ENCODE results near the gene YBX2. TPM values are rescaled to one million over a fixed set of nuclear protein-coding genes. Genes with fewer than 3 reads are reported as not detected.

The YBX2 gene
- total RNA-seq, 1 donor from 2014 or later = 2.2 TPM

DNA sequence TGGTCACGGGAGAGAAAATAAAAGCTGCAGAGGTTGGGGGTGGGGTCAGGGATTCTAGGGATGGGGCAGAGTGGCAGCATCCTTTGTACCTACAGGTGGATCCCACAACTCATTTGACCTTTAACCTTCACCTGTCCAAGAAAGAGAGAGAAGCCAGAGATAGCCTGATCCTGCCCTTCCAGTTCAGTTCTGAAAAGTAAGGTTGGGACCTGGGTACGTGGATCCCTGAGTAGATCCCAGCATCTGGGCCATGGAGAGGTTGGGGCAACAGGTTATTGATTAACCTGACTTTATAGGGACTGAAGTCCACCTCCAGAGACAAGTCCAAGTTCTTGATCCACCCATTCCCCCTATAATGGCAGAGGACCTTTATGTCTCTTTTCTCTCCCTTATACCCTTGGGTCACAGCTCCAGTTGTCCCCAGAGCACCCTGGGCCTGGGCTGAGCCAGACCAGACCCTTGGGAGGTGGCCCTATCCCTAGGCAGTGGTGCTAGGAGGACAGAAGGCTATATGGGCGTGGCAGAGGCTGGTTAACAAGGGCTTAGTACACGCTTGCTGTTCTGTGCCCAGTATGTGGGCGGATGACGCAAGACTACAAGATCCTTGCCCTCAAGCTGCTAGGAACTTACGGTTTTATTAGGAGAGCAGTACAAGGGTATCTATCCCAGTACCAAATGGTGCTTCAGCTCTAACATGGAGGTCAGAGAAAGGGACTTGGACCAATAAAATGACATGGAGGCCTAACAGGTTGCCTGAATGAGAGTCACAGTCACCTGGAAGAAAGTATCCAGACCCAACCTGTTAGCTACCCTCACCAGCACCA lies 35.5 kb downstream of the YBX2 start:
- Mint-ChIP-seq H3K4me3 (no peak overlapping the region), H3K9me3 (no peaks in the 10 kb centered on the region), H3K27me3 (ENCODE audit: low read depth) (peaks cover 28% of the 10 kb centered on the region), H3K27ac (no peak overlapping the region), H3K4me1 (peaks cover 20% of the 10 kb centered on the region), H3K36me3 (peaks cover 14% of the 10 kb centered on the region)
- DNase-seq (ENCODE audit: low spot score in 2 of 2, unreplicated experiment in 2 of 2) = no peak
- TF ChIP-seq, protein P1, sequence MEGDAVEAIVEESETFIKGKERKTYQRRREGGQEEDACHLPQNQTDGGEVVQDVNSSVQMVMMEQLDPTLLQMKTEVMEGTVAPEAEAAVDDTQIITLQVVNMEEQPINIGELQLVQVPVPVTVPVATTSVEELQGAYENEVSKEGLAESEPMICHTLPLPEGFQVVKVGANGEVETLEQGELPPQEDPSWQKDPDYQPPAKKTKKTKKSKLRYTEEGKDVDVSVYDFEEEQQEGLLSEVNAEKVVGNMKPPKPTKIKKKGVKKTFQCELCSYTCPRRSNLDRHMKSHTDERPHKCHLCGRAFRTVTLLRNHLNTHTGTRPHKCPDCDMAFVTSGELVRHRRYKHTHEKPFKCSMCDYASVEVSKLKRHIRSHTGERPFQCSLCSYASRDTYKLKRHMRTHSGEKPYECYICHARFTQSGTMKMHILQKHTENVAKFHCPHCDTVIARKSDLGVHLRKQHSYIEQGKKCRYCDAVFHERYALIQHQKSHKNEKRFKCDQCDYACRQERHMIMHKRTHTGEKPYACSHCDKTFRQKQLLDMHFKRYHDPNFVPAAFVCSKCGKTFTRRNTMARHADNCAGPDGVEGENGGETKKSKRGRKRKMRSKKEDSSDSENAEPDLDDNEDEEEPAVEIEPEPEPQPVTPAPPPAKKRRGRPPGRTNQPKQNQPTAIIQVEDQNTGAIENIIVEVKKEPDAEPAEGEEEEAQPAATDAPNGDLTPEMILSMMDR (IDR thresholded peaks at IDR 0.05; ENCODE audit: unreplicated experiment) = no peak

DNA sequence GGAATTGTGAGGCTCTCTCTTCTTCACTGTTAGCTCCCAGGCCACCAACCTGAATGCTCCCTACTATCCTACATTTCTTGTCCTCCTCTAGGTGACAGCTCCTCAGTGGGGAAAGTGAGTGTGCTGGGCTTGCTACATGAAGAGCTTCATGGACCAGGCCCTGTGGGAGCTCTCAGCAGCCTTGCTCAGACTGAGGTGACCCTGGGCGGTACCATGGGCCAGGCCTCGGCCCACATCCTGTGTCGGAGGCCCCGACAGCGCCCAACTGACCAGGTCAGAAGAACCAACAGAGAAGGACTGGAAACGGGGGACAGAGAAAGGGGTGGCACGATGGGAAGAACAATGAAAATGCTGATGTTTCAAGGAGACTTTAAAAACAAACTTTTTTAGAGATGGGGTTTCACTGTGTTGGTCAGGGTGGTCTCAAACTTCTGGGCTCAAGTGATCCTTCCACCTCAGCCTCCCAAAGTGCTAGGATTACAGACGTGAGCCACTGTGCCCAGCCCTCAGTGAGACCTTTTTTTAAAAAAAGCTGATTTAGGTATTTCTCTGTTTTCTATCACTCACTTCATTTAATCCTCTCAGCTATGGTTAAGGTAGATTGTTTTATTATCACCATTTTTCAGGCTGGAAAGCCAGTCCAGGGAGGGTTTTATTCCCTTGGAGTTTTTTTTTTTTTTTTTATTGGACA lies 37.5 kb downstream of the YBX2 start:
- DNase-seq (ENCODE audit: low spot score in 2 of 2, unreplicated experiment in 2 of 2) = no peak
- Mint-ChIP-seq H3K4me1 (peaks cover 16% of the 10 kb centered on the region), H3K27ac (peak overlapping the region; percentile 58), H3K36me3 (peaks cover 14% of the 10 kb centered on the region), H3K27me3 (ENCODE audit: low read depth) (peaks cover 10% of the 10 kb centered on the region), H3K9me3 (no peaks in the 10 kb centered on the region), H3K4me3 (no peak overlapping the region)
- TF ChIP-seq, protein P1 (IDR thresholded peaks at IDR 0.05; ENCODE audit: unreplicated experiment) = no peak

DNA sequence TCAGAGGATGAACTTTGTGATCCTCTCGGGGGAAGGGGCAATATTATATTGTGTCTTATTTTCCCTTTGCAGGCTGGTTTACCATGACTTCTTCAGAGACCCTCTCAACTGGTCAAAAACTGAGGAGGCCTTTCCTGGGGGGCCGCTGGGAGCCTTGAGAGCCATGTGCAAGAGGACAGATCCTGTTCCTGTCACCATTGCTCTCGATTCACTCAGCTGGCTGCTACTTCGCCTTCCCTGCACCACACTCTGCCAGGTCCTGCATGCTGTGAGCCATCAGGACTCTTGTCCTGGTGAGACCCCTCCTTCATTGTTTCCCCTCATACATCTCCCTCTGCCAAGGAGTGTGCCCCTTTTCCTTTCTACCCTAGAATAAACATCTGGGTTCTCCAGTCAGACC lies 39.9 kb downstream of the YBX2 start:
- H3K4me3 Mint-ChIP-seq = peak overlapping the region; percentile 31
- H3K9me3 Mint-ChIP-seq = no peaks in the 10 kb centered on the region
- DNase-seq (ENCODE audit: low spot score in 2 of 2, unreplicated experiment in 2 of 2) = no peak
- H3K4me1 Mint-ChIP-seq = peaks cover 24% of the 10 kb centered on the region
- peaks cover 14% of the 10 kb centered on the region for H3K36me3 Mint-ChIP-seq
- TF ChIP-seq, protein P1 (IDR thresholded peaks at IDR 0.05; ENCODE audit: unreplicated experiment) = no peak
- peak overlapping the region; percentile 16 for H3K27ac Mint-ChIP-seq
- H3K27me3 Mint-ChIP-seq (ENCODE audit: low read depth) = no peaks in the 10 kb centered on the region

DNA sequence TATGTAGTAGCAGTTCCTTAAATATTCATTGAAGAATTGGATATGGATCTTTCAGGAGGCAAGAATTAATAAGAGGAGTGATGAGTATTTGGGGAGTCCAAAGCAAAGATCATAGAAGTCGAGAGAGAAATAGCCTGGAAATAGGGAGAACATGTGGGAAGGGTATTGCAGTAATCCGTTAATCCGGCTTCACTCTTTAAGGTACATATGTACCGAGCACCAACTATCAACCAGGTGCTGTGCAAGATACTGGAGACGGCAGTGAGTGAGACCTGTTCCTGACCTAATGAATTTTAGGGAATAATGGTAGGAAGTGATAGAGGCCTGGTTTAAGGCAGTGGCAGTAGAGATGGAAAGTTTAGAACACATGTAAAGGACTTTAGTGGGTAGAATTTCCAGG lies 41.4 kb downstream of the YBX2 start:
- Mint-ChIP-seq H3K4me1 (peaks cover 31% of the 10 kb centered on the region), H3K27me3 (ENCODE audit: low read depth) (no peaks in the 10 kb centered on the region), H3K9me3 (no peaks in the 10 kb centered on the region), H3K27ac (peak overlapping the region; percentile 100), H3K4me3 (peak overlapping the region; percentile 97), H3K36me3 (peaks cover 14% of the 10 kb centered on the region)
- no peak for DNase-seq (ENCODE audit: low spot score in 2 of 2, unreplicated experiment in 2 of 2)
- TF ChIP-seq, protein P1 (IDR thresholded peaks at IDR 0.05; ENCODE audit: unreplicated experiment) = no peak

DNA sequence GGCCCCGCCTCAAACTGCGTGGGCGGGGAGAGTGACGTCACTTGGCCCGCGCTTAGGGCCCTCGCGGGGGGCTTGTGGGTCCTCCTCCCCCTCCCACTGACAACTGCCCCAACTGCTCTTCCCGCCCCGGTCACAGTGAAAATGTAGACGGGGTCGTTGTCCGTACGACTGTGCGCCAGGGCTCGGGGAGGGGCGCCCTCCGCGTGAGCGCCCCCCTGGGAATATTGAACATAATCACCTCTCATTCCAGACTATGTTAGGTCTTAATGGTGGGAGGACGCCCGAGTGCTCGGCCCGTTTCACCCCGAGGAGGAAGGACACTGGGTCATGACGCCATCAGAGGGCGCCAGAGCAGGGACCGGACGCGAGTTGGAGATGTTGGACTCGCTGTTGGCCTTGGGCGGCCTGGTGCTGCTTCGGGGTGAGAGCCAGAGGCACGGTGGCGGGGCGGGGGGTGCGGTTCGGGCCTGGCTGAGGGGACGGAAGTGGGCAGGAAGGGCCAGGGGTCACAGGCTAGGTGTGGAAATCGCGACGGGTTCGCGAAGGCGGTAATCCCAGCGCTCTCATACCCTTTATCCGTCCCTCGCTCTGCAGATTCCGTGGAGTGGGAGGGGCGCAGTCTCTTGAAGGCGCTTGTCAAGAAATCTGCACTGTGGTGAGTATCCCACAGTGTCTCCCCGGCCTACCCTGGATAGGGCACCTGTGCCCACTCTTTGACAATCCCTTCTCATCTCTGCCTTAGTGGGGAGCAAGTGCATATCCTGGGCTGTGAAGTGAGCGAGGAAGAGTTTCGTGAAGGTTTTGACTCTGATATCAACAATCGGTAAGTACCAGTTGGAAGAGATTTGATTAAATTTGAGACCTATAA lies 42.0 kb downstream of the YBX2 start, which contains the start of gene ELP5:
ELP5 (plus strand) TSS at position 40 of the 868 bp plus-strand sequence; CDS start at position 376, 336 bp downstream.
- H3K27ac Mint-ChIP-seq = peak within 1 kb of the TSS; percentile 100
- TF ChIP-seq, protein P1 (IDR thresholded peaks at IDR 0.05; ENCODE audit: unreplicated experiment) = no peak
- H3K27me3 Mint-ChIP-seq (ENCODE audit: low read depth) = no peaks in the 10 kb centered on the region
- H3K9me3 Mint-ChIP-seq = no peaks in the 10 kb centered on the region
- peaks cover 31% of the 10 kb centered on the region for H3K4me1 Mint-ChIP-seq
- peaks cover 14% of the 10 kb centered on the region for H3K36me3 Mint-ChIP-seq
- peak; percentile 84 to 91 for DNase-seq (ENCODE audit: low spot score in 2 of 2, unreplicated experiment in 2 of 2)
- peak within 1 kb of the TSS; percentile 97 for H3K4me3 Mint-ChIP-seq

Measured in mesothelial cell of epicardium (in vitro differentiated cells).